HL-60/S4 treated with phorbol 12-myristate 13-acetate at 8.2 ng/mL for 4 days and 3 days (cell line): ENCODE measurements around the gene SIGMAR1.

Experiments used
- in situ Hi-C: fragments of 300-500 bp; cut with MboI; formaldehyde crosslinking; loops from 2 replicates; pipeline ENCODE4 v1.15.0; 2022; ENCODE audit warnings: low sequenced_read_pairs

Gene SIGMAR1

DNA sequence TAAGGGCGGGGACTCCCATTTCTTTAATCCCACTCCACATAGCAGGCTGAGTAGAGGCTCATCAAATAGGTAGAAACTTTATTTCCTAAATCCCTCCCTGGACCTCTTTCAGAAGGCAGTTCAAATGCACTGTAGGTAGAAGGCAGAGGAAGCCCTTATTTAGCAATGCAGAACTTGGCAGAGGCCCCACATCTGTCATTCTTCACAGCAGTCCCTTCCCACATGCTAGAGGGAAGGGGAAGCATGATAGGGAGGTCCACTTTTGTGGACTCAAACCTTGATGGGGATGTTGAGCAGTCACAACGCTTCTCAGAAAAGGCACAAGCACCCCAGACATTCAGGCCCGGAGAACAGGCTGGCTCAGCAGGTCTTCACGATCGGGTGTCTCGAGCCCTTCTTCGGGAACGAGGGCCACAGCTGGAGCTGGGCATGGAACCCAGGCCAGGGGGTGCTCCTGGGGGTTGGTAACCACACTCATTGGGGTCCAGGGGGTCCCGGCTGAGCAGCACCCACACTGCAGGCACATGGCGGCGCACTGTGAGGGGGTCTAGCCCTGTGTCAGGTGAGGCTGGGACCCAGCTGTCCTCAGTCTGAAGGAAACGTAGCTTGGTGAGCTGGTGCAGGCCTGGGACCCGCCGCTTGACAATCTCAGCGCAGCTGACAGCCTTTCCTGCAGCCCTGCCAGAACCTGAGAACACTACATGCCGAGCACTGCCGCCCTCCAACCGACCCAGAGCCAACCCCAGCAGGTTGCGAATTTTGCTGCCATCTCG, 27.0 kb downstream of the SIGMAR1 start:
- in situ Hi-C loops = no loop called here

GRCh38 chr9:34607331-34607730, 30.3 kb downstream of the SIGMAR1 start:
- in situ Hi-C loops = no loop called here

GRCh38 chr9:34606905-34607304, 30.7 kb downstream of the SIGMAR1 start:
- in situ Hi-C loops = no loop called here

GRCh38 chr9:34606190-34606589, 31.4 kb downstream of the SIGMAR1 start:
- in situ Hi-C loops = no loop called here

GRCh38 chr9:34603610-34604231, 33.9 kb downstream of the SIGMAR1 start:
- in situ Hi-C loops = no loop called here

DNA sequence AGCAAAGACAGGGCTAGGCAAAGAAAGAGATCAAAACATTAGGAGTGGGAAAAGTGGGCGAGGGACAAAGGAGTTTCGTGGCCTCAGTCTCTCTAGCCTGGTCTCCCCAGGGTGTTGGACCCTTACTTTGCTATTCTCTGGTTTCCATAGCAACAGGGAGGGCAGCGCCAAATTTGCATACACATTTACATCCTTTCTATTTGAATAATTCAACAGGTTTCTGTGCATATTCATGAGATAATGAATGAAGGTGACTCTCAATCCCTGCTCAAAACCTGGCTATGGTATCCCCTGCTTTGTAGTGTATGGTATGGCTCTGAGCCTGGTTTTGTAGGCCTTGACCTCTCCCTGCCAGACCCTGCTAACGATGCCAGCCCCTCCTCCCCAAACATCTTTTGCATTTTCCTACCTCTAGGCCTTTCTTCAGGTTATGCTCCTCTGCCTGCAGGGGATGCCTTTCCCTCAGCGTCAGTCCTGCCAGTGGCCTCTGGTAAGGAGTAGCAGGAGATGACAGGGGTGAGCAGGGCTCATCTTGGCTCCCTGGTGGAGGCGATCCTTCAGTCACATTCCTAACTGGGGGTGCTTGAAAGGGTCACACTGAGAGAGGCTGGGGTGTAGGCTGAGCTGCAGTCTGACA, 35.5 kb downstream of the SIGMAR1 start:
- in situ Hi-C loops = no loop called here

- in situ Hi-C loops = no loop called here
Measured at GRCh38 chr9:34600908-34601307, 36.7 kb downstream of the SIGMAR1 start.

GRCh38 chr9:34599546-34599945, 38.0 kb downstream of the SIGMAR1 start:
- in situ Hi-C loops = loop anchor here (10.0 kb wide), 1 partner anchor 155 kb away; no protein-coding TSS in a partner anchor

DNA sequence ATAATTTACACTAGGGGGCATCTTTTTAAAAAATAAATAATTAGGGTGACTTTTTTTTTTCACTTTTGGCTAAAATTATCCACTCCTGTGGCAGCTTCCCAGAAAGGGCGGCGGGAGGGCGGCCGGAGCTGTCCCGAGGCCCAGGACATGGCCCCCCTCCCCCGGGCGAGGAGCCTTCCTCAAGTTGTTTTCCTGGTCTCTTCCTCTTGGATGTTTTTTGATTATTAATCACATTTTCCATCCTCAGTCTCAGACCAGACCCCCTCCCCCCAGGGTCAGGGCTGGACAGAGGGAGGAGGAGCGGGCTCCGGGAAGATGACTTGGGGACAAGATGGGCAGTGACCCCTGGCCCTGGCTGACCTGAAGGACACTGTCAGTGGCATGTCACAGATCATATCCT, 43.4 kb downstream of the SIGMAR1 start:
- in situ Hi-C loops = loop anchor here (10.0 kb wide), 1 partner anchor 149 kb away; no protein-coding TSS in a partner anchor

- in situ Hi-C loops = loop anchor here (10.0 kb wide), 1 partner anchor 148 kb away; no protein-coding TSS in a partner anchor
Measured at GRCh38 chr9:34592895-34593601, 44.5 kb downstream of the SIGMAR1 start.

- in situ Hi-C loops = loop anchor here (10.0 kb wide), 1 partner anchor 147 kb away; no protein-coding TSS in a partner anchor
Measured at GRCh38 chr9:34591917-34592866, 45.4 kb downstream of the SIGMAR1 start.

- in situ Hi-C loops = loop anchor here (10.0 kb wide), 1 partner anchor 147 kb away; no protein-coding TSS in a partner anchor
Measured at GRCh38 chr9:34591248-34591916, 46.2 kb downstream of the SIGMAR1 start.

DNA sequence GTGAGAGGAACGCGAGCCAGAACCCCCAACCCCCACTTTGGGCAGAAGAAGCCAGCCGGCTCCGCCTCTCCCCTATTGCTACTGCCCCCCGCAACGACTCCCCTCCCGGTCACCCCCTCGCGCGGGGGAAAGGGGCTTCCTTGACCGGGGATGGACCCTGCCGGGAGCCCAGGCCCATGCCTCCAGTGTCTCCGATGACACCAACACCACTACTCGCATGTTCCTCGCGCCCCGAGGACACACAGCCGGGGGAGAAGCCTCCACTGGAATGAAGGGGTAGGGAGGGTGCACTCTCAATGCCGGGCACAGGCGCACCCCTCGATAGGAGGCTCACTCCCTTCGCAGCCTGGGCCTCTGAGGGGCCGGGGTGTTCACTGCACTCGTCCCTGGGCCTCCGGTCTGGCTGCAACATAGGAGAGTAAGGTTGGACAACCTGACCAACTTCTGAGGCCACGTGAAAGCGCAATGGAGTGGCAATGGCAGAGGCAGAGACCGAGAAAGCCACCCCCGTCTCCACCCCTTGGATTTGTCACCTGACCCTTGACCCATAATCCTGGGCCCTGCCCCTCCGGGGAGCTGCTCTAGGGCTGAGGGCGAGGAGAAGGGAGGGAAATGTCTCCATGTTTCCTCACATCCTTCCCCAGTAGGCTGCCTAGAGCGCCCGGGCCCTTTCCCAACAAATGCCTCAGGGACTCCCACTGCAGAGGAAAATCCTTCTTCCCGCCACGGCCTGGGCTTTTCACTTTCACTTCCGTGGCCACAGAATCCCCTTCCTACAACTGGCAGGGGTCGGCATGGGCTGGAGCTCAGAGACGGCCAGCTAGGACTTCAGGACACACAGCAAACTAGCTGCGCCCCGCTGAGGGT, 47.0 kb downstream of the SIGMAR1 start:
- in situ Hi-C loops = loop anchor here (10.0 kb wide), 1 partner anchor 146 kb away; no protein-coding TSS in a partner anchor

DNA sequence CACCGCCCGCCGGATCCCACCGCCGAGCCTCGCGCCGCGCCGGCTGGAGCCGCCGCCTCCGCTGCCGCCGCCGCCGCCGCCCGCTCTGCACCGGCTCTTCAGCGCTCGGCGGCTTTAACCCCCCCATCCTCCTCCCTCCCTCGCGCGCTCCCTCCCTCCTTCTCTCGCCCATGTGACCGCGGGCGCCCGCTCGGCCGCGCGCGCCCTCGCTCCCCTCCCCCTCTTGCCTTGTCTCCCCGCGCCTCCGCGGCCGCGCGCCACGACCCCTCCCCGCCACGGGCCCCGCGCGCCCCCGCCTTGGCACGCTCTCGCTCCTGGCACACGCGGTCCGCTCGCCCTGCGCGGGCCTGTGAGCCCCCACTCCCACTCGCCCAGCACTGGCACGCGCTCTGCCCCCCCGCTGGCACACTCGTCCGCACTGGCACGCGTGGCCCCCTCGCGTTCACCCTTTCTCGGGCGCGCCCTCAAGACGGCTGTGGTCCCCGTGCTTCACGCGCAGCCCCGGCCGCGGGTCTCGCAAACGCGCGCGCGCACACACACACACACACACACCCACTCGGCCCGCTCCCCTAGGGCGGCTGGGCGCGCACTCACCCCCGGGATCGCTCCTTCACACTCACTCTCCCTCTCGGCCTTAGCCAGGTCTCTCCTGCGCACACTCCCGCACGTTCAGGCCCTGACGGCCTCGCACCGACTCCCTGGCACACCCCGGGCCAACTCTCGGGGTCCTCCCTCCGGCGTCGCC, 47.8 kb downstream of the SIGMAR1 start, which contains the start of gene CNTFR:
Gene CNTFR (minus strand): TSS at position 89 of the 745 bp plus-strand sequence. CDS start 20,743 bp downstream, outside the sequence.
- in situ Hi-C loops = loop anchor here (10.0 kb wide), 1 partner anchor 145 kb away; no protein-coding TSS in a partner anchor

GRCh38 chr9:34588671-34589635, 48.6 kb downstream of the SIGMAR1 start:
- in situ Hi-C loops = no loop called here

- in situ Hi-C loops = no loop called here
Measured at GRCh38 chr9:34587271-34587670, 50.3 kb downstream of the SIGMAR1 start.
